ENCODE results near the gene CCL11.

CCL11 gene

GRCh38 chr17:34337701-34338100, 52.2 kb downstream of the CCL11 start:
- Mint-ChIP-seq H3K27me3 (ENCODE audit: low read depth, poor library complexity) (peaks cover 4% of the 10 kb centered on the region), H3K9me3 (peaks cover 20% of the 10 kb centered on the region), H3K36me3 (ENCODE audit: low read depth) (no peaks in the 10 kb centered on the region), H3K4me1 (no peaks in the 10 kb centered on the region), H3K4me3 (no peak overlapping the region), H3K27ac (no peak overlapping the region)
- TF ChIP-seq, protein P1, sequence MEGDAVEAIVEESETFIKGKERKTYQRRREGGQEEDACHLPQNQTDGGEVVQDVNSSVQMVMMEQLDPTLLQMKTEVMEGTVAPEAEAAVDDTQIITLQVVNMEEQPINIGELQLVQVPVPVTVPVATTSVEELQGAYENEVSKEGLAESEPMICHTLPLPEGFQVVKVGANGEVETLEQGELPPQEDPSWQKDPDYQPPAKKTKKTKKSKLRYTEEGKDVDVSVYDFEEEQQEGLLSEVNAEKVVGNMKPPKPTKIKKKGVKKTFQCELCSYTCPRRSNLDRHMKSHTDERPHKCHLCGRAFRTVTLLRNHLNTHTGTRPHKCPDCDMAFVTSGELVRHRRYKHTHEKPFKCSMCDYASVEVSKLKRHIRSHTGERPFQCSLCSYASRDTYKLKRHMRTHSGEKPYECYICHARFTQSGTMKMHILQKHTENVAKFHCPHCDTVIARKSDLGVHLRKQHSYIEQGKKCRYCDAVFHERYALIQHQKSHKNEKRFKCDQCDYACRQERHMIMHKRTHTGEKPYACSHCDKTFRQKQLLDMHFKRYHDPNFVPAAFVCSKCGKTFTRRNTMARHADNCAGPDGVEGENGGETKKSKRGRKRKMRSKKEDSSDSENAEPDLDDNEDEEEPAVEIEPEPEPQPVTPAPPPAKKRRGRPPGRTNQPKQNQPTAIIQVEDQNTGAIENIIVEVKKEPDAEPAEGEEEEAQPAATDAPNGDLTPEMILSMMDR (IDR thresholded peaks at IDR 0.05): no peak
- no peak for DNase-seq

Measured in nephron progenitor cell (in vitro differentiated cells).